ENCODE data around the gene GRIA1. TPM values are rescaled to one million over a fixed set of nuclear protein-coding genes. Genes with fewer than 3 reads are reported as not detected.

GRIA1 gene
- total RNA-seq, 4 donors from 2014 or later: 0.27 to 1.9 (median 0.99) TPM

DNA sequence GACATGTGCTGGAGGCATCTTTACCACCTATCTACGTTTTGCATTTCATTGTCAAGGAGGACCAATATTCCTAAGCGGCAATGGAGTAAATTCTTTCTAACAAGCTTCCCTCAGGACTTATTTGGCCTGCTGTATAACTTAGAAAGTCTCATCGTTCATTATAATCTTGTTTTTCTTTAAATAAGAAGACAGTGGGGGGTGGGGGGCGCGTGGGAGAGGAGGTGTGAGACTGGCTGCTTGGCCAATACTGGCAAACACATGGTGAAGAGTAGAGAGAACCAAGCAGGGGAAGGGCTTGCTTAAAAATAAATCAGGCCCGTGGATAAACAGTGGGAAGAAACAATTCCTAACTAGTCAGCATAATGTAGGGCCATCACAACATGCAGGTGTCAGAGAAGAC, 217.2 kb downstream of the GRIA1 start:
- no peaks in the 10 kb centered on the region for H3K9me3 ChIP-seq
- ATAC-seq: no peak
- no peaks in the 10 kb centered on the region for H3K27me3 ChIP-seq
- TF ChIP-seq CTCF (IDR thresholded peaks at IDR 0.05): no peak
- no peak for TF ChIP-seq POLR2AphosphoS5 (IDR thresholded peaks at IDR 0.05)
- no peaks in the 10 kb centered on the region for H3K36me3 ChIP-seq
- no peak overlapping the region for H3K4me3 ChIP-seq
- no peak overlapping the region for H3K27ac ChIP-seq
- 67 to 81% methylated on average over 5 to 6 of the region's 6 CpGs for WGBS, 2 donors (ENCODE audit: low coverage in 1 of 2)
- H3K4me1 ChIP-seq: no peaks in the 10 kb centered on the region

GRCh38 chr5:153711755-153712154, 221.3 kb downstream of the GRIA1 start:
- no peaks in the 10 kb centered on the region for H3K36me3 ChIP-seq
- H3K4me3 ChIP-seq: no peak overlapping the region
- ATAC-seq: no peak
- WGBS, 2 donors (ENCODE audit: low coverage in 1 of 2): 95 to 100% methylated on average over 1 to 4 of the region's 4 CpGs
- no peak overlapping the region for H3K27ac ChIP-seq
- H3K9me3 ChIP-seq: no peaks in the 10 kb centered on the region
- H3K27me3 ChIP-seq: no peaks in the 10 kb centered on the region
- H3K4me1 ChIP-seq: no peaks in the 10 kb centered on the region
- TF ChIP-seq EP300 (IDR thresholded peaks at IDR 0.05): no peak
- TF ChIP-seq POLR2AphosphoS5 (IDR thresholded peaks at IDR 0.05): no peak
- TF ChIP-seq CTCF (IDR thresholded peaks at IDR 0.05): no peak
- TF ChIP-seq POLR2A (IDR thresholded peaks at IDR 0.05): no peak

- no peak for ATAC-seq
- H3K36me3 ChIP-seq: no peaks in the 10 kb centered on the region
- no peaks in the 10 kb centered on the region for H3K4me1 ChIP-seq
- H3K27ac ChIP-seq: no peak overlapping the region
- no peaks in the 10 kb centered on the region for H3K9me3 ChIP-seq
- 60 to 87% methylated on average over 1 to 3 of the region's 3 CpGs for WGBS, 2 donors (ENCODE audit: low coverage in 1 of 2)
- no peak overlapping the region for H3K4me3 ChIP-seq
- no peaks in the 10 kb centered on the region for H3K27me3 ChIP-seq
- no peak for TF ChIP-seq POLR2A (IDR thresholded peaks at IDR 0.05)
- TF ChIP-seq EP300 (IDR thresholded peaks at IDR 0.05): no peak
- no peak for TF ChIP-seq CTCF (IDR thresholded peaks at IDR 0.05)
- no peak for TF ChIP-seq POLR2AphosphoS5 (IDR thresholded peaks at IDR 0.05)
Measured at GRCh38 chr5:153712946-153713345, 222.5 kb downstream of the GRIA1 start.

GRCh38 chr5:153713943-153714342, 223.5 kb downstream of the GRIA1 start:
- no peak for ATAC-seq
- no peaks in the 10 kb centered on the region for H3K27me3 ChIP-seq
- no peak overlapping the region for H3K4me3 ChIP-seq
- H3K4me1 ChIP-seq: no peaks in the 10 kb centered on the region
- 76 to 77% methylated on average over 8 of the region's 8 CpGs for WGBS, 2 donors (ENCODE audit: low coverage in 1 of 2)
- TF ChIP-seq CTCF (IDR thresholded peaks at IDR 0.05) (no peak), POLR2AphosphoS5 (IDR thresholded peaks at IDR 0.05) (no peak), EP300 (IDR thresholded peaks at IDR 0.05) (no peak), POLR2A (IDR thresholded peaks at IDR 0.05) (no peak)
- no peaks in the 10 kb centered on the region for H3K9me3 ChIP-seq
- H3K36me3 ChIP-seq: no peaks in the 10 kb centered on the region
- no peak overlapping the region for H3K27ac ChIP-seq

GRCh38 chr5:153714798-153715197, 224.3 kb downstream of the GRIA1 start:
- TF ChIP-seq CTCF (IDR thresholded peaks at IDR 0.05): no peak
- no peak overlapping the region for H3K4me3 ChIP-seq
- H3K27ac ChIP-seq: no peak overlapping the region
- no peaks in the 10 kb centered on the region for H3K36me3 ChIP-seq
- ATAC-seq: no peak
- no peaks in the 10 kb centered on the region for H3K27me3 ChIP-seq
- WGBS, 2 donors (ENCODE audit: low coverage in 1 of 2): 69 to 83% methylated on average over 1 to 2 of the region's 2 CpGs
- no peaks in the 10 kb centered on the region for H3K9me3 ChIP-seq
- H3K4me1 ChIP-seq: no peaks in the 10 kb centered on the region

Data from gastroesophageal sphincter (tissue), 4 donors.